Stimulated activated CD8-positive, alpha-beta memory T cell treated with anti-CD3 and anti-CD28 coated beads, Interleukin-15, amount 100 ng/mL, for 1 hour (primary cell): ENCODE data around the gene KCNG2.

Experiments used
- DNase-seq: peaks from one replicate; pipeline ENCODE4 v3.0.0-alpha.2; 2020; ENCODE audit warnings: low read depth

KCNG2 gene

DNA sequence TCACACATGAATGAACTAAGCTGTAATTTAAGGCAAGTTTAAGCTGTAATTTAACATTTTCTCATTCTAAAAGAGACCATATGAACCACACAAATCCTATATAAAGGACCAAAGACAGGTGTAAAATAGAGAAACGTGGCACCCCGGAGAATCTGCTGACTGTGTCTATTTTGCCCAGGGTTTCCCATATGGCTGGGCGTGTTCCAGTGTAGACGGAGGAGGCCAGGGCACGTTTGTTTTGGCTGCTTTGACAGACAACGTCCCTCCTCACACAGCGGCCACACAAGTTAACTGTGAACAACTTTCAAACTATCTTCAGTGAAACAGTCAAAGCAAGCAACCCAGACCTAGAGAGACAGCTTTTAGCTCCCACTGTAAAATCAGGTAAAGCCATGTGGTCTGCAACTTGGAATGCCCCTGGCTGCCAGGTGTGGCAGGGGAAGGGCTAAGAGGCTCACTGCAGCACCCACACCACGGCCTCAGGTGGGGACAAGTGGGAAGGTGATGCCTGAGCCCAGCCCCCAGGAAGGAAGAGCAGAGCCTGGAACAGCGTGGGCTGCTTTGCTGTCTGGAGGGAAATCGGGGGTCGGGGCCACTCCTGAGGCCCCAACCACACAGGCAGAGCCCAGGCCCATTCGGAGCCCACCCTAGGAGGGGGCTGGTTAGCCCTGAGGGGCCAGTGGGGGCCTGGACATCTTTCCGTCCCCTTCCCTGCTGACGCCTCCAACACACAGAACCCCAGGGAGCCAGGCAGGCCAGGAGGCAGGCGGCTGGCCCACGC is 113.0 kb downstream of the KCNG2 start:
- no peak for DNase-seq

DNA sequence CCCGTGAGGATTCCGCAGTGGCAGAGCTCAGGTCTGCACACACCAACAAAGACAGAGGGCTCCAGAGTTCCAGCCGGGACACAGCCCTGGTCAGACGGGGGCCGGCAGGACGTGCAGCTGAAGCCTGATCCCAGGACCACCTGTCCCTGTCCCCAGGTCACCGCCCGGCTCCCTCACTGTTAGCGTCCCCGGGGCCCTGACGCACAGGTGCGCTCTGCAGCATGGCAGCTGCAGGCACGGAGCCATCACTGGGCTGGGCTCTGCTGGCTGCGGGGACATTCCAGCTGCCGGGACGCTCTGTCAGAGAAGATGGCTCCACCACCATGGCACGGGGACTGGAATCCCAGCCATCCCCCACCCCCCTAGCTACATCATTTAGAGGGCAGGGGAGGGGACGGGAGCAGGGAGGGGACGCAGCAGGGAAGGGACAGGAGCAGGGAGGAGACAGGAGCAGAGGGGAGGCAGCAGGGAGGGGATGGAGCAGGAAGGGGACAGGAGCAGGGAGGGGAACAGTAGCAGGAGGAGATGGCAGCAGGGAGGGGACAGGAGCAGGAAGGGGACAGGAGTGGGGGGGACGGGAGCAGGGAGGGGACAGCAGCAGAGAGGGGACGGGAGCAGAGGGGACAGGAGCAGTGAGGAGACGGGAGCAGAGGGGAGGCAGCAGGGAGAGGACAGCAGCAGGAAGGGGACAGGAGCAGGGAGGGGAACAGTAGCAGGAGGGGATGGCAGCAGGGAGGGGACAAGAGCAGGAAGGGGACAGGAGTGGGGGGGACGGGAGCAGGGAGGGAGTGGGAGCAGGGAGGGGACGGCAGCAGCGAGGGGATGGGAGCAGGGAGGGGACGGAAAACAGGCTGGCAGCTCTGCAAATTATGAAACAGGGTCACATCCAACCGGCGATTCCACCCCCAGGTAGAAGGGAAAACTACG is 113.9 kb downstream of the KCNG2 start:
- no peak for DNase-seq

DNA sequence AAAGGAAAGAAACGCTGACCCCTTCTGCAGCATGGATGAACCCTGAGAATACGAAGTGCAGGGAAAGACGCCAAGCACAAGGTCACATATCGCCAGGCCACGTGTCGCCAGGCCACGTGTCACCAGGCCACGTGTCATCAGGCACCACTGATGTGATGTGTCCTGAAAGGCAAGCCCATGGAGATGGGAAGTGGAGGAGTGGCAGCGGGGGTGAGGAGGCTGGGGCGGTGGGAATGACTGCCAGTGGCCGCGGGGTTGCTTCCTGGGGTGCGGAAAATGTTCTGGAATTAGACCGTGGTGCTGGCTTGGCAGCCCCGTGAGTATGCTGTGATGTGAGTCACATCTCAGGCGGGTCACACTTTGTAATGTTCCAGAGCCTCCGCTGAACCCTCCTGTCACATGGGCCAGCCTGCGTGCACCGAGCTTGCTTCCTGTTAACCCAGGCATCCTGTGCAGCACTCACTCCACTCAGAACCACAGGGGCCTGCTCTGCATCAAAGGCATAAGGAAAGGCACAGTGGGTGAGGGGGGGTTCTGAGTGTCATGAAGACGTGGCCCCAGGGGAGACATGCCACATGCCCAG is 114.8 kb downstream of the KCNG2 start:
- DNase-seq, result no peak

DNA sequence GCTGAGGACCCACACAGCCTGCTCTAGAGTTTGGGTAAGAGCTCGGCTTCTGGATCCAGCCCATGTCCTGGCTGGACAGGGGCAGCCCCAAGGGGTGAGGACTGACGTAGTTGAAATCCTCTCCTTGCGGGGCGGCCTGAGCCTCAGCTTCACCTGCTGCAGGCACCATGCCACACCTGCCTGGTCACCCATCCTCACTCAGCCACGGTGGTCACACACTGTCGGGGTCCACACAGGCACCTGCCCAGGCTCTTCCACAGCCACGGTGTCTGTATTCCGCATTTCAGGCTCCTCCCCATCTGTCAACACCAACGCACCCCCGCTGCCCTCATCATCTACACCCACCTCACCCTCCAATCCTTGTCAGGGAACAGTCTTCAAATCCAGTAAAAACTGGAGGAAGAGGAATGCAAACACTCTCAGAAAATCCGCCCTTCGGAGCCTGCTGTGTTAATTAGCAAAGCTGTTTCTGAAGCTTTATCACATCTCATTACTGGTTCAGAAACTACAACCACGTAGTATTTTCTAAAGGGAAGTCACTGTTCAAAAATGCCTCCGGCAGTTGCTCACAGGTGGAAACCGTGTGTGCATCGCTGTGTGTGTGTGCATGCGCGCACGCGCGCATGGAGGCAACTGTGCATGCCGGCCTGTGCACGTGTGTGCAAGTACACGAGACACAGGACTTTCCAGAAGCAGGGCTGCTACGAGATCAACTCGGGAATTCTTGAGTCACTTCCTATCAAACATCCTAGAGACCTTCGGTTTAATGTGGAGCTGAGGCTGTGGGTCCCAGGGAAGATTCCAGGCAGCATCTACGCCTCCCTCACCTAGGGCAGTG is 115.5 kb downstream of the KCNG2 start:
- DNase-seq, result no peak

DNA sequence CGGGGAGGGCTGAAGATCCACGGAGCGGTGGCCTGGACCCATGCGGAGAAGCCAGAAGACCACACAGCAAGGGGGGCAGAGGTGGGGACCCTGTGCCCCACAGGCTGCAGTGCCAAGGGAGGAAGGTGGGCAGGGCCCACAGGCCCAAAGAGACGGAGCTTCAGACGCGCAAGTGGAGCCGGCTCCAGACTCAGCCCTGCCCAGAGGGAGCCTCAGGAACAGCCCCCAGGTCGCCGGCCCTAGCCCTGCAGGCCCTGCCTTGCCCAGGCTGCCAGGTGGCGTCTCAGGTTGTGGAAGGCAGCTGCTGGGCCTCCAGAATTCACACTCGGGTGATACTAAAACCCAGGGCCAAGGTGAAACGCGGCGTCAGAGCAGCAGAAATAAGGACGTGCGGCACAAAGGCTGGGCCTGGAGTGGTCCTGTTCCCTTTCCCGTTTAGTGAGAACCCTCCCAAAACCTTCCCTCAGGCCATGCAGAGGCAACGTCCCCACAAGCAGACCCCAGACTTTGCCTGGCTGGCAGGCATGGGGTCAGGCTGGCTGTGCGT is 116.9 kb downstream of the KCNG2 start:
- no peak for DNase-seq

DNA sequence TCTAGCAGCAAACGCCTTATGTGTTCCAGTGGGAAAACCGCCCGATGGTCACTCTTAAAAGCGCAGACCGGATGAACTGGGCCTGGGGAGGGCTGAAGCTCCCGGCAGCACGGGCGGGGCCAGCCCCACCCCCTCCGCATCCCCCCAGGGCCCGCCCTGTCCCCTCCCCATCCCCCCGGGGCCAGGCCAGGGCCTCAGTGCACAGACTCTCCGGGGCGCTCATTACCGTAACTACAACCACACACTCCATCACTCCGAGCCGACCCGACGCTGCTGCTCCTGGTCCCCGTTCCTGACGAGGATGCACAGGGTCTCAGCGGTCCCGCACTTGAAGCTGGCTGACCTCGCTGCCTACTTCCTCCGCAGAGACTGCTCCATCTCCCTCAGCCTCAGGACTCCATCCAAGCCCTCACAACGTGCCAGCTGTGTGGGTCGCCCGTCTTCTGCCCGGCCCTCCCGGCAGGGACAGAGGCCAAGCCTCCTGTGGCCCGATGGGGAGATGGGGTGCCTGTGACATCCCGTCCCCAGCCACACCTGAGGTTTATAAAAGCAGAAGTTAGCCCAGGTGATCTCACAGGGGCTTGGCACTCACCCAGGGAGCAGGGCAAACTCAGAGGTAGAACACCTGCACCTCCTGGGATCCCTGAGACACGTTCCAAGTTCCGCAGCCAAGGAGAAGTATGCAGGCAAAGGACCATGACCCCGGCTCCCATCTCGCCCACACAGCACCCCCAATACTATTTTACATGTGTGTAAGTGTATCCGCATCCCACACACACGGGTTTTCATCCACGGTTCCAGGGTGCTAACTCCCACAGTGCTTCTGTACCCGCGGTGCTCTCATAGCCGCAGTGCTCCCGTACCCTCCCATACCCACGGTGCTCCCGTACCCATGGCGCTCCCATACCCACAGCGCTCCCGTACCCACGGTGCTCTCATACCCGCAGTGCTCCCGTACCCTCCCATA is 117.7 kb downstream of the KCNG2 start:
- no peak for DNase-seq

DNA sequence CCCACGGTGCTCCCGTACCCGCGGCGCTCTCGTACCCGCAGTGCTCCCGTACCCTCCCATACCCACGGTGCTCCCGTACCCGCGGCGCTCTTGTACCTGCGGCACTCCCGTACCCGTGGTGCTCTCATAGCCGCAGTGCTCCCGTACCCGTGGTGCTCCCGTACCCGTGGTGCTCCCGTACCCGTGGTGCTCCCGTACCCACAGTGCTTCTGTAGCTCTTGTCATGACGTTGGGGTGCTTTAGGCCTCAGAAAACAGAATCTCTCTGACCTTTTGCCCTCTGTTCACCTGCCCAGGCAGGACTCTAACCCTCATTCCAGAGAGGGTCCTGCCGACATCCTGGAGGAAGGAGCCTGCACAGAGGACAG is 118.4 kb downstream of the KCNG2 start:
- no peak for DNase-seq

DNA sequence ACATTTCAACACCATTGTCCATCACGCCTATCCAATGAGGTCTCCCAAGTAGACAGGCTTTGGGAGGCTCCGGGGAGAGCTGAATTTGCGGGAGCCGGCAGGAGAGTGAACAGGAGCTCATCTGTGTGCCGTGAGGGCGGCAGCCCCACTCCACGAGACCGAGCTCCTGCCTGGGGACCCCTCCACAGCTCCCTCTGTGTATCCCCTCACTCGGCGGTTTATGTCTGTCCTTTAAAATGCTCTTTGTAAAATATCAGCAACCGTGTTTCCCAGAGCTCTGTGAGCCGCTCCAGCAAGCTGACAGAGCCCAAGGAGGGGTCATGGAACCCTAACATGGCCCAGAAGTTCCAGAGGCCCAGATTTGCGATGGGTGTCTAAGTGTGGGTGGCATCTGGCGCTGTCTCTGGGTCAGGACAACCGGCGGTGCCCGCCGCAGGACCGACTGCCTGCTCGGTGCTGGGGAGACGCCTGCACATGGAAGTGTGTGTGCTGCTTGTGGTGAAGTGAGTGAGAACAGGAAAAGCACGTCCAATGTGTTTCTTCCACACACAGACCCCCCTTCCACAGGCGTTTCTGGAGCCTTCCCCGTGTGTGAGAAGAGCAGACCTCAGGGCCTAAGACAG is 118.9 kb downstream of the KCNG2 start:
- no peak for DNase-seq

DNA sequence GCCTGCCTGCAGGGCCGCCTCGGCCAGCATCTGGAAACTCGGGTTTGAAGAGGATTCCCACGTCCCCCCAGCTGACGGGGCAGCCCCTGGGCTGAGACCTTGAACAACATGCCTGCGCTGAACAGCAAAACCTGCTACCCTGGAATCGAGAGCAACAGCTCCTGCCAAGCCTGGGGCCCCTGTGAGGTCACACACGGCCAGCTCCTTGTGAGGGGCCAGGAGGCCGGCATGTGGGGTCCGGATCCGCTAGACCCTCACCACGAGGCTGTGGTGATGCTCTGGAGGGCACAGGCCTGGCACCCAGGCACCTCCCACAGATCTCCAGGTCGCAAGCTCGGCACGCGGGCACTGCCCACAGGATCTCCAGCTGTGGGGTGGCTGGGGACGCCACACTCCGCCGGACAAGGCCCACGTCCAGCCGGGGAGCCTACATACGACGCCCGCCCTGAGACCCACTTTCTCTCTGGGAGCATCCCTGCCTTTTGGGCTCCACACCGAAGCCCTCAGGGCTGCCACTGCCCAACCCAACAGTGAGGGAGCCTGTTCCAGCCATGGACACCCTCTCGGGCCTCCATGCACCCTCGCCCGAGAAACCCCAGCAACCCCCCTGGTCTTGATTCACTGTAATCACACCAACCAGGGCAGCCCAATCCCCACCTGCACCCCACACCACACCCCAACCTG is 119.6 kb downstream of the KCNG2 start:
- no peak for DNase-seq

DNA sequence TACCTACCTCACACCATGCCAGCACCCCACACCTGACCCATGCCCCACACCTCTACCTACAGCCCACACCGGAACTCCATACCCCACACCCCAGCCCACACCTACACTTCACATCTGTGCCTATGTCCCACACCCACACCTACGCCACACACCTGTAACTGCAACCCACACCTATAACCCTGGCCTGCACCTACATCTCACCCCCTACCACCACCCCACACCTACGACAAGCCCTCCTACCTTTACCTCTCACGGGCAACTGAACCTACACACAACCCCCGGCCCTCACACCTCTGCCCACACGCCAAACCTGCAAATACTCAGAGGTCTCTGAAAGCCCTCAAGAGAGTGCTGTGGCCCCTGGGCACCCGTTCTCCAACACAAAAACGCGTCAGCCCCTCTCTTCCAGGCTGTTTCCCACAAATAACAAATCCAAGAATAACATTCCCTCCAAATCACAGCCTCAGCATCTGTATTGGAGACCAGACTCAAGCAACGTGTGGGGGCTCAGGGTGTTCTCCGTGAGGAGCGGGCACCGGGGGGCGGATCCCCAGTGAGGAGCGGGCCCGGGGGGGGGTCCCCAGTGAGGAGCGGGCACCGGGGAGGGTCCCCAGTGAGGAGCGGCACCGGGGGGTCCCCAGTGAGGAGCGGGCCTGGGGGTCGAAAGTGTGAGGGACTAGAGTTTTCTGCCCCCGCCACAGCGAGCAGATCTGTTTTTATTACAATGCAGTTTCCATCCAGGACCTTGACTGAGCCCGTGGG is 120.3 kb downstream of the KCNG2 start:
- no peak for DNase-seq

DNA sequence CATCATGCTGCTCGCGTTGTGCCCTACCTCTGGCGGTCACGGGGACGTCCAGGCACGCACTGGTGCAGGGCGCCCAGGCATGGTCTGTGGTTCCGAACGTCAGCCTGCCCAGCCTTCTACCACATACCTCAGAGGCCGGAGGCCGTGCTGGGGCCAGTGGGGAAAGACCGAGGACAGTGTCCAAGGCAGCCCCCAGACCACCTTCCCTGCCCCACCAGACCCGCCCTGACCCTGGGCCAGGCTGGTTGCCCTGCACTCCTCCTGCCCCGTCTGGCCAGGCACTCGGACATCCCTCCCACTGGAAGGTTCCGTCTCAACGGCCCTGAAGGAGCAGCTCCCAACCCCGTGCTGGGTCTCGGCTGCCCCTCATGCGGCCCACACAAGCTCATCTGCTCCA is 120.9 kb downstream of the KCNG2 start:
- no peak for DNase-seq

DNA sequence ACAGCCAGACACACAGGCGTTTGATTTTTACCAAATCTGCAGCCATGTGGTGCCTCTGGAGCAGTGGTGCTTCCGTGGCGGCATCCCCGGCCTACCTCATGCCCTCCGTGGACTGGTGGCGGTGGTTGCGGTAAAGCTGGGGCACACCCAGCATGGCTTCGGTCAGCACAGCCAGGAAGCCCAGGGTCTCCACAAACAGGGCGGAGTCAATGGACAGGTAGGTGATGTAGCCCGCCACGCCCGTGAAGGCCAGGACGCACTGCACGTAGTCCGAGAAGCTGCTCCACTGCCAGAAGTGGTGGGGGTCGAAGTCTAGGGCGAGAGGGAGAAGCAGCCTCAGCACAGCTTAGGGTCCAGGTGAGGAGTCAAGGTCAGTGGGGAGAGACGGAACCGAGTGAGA is 121.4 kb downstream of the KCNG2 start:
- DNase-seq, result no peak

DNA sequence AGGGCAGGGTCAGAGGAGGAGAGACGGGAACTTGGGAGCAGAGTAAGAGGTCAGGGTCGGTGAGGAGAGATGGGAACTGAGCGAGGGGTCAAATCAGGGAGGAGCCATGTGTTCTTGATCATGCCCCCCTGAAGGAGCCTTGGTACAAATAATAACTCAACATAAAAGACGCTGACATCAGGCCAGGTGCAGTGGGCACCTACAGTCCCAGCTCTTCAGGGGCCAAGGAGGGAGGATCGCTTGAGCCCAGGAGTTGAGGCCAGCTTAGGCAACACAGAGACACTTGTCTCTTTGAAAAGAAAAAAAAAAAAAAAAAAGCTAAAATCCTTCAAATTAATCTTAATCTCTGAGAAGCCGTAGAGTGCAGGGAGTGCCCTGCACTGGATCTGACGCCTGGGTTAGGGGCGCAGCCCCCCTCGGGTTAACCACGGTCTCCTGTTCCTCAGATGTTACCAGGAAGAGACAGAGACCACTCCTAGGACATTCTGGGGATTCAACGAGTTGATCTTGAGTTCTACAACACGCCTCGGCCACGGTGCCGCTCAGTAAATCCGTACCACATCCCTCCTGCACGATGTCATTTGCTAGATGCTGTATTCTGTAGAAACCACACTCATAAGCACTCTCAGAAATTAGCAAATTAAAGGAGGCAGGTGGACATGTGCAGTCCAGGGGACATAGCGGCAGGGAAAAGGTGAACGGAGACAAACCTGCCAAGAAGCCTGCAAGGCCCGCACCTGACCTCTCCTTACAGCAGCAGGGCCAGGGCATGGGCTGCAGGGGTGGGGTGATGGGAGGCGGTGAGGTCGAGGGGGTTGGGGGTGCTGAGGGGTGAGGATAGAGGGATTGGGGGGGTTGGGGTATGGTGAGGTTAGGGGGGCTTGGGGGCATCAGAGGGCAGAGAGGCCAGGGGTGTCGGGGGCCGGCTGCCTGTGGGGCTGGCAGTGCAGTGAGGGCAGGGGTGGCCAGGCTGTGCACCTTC is 124.5 kb downstream of the KCNG2 start:
- no peak for DNase-seq

DNA sequence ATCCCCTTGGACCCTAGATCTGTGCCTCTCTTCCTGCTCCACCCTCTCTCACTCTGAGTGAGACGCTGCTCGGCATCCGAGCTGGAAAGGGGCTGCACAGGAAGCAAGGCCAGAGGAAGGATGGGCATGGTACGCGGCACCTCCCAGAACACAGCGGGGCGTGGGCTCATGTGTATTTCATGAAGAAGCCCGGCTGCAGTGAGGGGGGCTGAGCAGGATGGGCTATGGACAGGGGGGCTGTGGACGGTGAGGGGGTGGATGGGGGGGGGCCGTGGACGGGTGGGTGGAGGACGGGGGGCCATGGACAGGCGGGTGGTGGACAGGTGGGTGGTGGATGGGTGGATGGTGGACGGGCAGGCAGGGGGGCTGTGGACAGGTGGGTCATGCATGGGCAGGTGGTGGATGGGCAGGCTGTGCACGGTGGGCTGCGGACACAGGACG is 125.3 kb downstream of the KCNG2 start:
- DNase-seq, result no peak

DNA sequence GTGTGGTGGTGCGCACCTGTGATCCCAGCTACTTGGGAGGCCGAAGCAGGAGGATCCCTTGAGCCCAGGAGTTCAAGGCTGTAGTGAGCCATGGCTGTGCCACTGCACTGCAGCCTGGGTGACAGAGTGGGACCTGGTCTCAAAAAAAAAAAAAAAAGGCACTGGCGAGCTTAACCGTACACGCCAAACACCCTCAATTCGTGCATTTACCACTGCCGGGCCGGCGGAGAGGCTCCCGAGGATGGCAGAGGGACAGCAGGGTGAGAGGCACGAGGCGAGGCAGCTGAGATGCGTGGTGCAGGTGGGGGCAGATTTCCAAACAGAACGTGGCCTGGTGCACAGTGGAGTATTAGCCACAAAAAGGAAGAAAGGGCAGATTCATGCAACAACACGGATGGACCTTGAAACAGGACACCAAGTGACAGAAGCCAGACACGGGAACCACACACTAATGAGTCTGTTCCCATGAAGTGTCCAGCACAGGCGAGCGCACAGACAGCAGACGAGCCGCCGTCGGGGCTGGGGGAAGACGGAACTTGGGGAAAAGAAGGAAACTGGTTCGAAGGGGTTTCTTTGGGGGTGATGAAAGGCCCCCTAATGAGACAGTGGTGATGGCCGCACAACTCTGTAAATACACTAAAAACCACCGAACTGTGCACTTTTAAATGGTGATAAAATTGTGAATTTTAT is 126.3 kb downstream of the KCNG2 start:
- no peak for DNase-seq

DNA sequence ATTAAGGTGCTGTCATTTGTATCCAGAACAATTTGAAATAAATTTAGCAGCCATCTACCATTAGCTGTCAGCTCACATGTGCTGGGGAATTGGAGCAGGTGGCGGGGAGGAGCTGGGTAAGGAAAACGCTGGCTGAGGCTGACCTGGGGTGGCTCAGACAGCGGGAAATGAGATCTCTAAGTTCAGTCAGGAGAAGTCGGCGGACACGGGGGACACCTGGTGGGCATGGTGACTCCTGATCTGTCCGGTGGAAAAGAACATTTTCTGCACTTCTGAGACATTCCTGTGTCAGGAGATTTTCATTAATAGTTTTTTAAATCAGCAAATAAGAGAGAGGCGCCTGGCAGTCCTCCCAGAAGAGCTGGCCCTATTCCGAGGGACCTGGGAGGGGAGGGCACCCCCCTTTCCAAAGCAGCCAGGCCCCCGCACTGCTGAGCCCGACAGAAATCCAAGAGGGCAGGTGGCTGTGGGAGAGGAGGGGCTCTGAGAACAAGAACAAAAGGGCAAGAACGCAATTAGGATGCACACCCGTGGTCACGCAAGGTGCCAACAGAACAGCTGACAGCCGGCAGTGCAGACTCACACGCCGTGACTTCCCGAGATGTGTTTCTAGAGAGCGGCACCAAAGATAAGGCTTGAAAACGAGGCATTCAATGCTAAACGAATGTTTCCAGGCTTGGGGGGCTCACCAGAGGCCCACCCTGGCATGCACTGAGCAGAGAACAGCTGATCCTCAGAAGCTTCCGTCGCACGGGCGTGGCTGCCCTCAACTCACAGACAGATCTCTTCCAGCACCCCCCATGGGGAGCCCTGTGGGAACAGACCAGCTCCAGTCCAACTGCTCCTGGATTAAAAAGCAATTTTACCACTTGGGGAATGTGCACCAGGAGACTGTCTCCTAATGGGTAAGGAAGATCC is 127.3 kb downstream of the KCNG2 start:
- DNase-seq, result no peak
